ENCODE data around the gene IVD.

The IVD gene

GRCh38 chr15:40365624-40366456 is 39.8 kb upstream of the IVD start:
- H3K36me3 ChIP-seq (ENCODE audit: insufficient read depth, low read length): no peaks in the 10 kb centered on the region

GRCh38 chr15:40366457-40367370 is 38.9 kb upstream of the IVD start:
- Histone ChIP-seq H3K4me1 (ENCODE audit: control insufficient read depth, insufficient read depth, low read length) (peaks cover 17% of the 10 kb centered on the region), H3K4me3 (ENCODE audit: low read length) (no peak overlapping the region), H3K27me3 (ENCODE audit: control insufficient read depth, insufficient read depth, low read length) (peaks cover 14% of the 10 kb centered on the region), H3K9ac (ENCODE audit: low read depth, low read length) (no peak overlapping the region), H3K36me3 (ENCODE audit: insufficient read depth, low read length) (no peaks in the 10 kb centered on the region), H3K9me3 (replicated peaks; ENCODE audit: low read length) (no peaks in the 10 kb centered on the region), H3K4me2 (ENCODE audit: low read length) (peak overlapping the region; percentile 83)

More at GRCh38 chr15:40365624-40366456, 39.8 kb upstream of the IVD start:
- Histone ChIP-seq H3K27me3 (ENCODE audit: control insufficient read depth, insufficient read depth, low read length) (peaks cover 18% of the 10 kb centered on the region), H3K4me3 (ENCODE audit: low read length) (no peak overlapping the region), H3K4me2 (ENCODE audit: low read length) (no peak overlapping the region), H3K4me1 (ENCODE audit: control insufficient read depth, insufficient read depth, low read length) (peaks cover 17% of the 10 kb centered on the region), H3K9ac (ENCODE audit: low read depth, low read length) (no peak overlapping the region), H3K9me3 (replicated peaks; ENCODE audit: low read length) (no peaks in the 10 kb centered on the region)

- Histone ChIP-seq H3K36me3 (ENCODE audit: insufficient read depth, low read length) (no peaks in the 10 kb centered on the region), H3K4me2 (ENCODE audit: low read length) (peak overlapping the region; percentile 83), H3K27me3 (ENCODE audit: control insufficient read depth, insufficient read depth, low read length) (peaks cover 8% of the 10 kb centered on the region), H3K9me3 (replicated peaks; ENCODE audit: low read length) (no peaks in the 10 kb centered on the region), H3K9ac (ENCODE audit: low read depth, low read length) (no peak overlapping the region), H3K4me3 (ENCODE audit: low read length) (no peak overlapping the region), H3K4me1 (ENCODE audit: control insufficient read depth, insufficient read depth, low read length) (peaks cover 17% of the 10 kb centered on the region)
These were observed 38.3 kb upstream of the IVD start for GRCh38 chr15:40367371-40367685.

GRCh38 chr15:40367686-40368611 is 37.6 kb upstream of the IVD start:
- peak overlapping the region; percentile 83 for H3K4me2 ChIP-seq (ENCODE audit: low read length)
- H3K9me3 ChIP-seq (replicated peaks; ENCODE audit: low read length): no peaks in the 10 kb centered on the region
- H3K9ac ChIP-seq (ENCODE audit: low read depth, low read length): peak overlapping the region; percentile 54
- H3K27me3 ChIP-seq (ENCODE audit: control insufficient read depth, insufficient read depth, low read length): peaks cover 7% of the 10 kb centered on the region
- H3K4me3 ChIP-seq (ENCODE audit: low read length): peak overlapping the region; percentile 63
- peaks cover 17% of the 10 kb centered on the region for H3K4me1 ChIP-seq (ENCODE audit: control insufficient read depth, insufficient read depth, low read length)
- H3K36me3 ChIP-seq (ENCODE audit: insufficient read depth, low read length): no peaks in the 10 kb centered on the region

- Histone ChIP-seq H3K4me1 (ENCODE audit: control insufficient read depth, insufficient read depth, low read length) (peaks cover 17% of the 10 kb centered on the region), H3K36me3 (ENCODE audit: insufficient read depth, low read length) (no peaks in the 10 kb centered on the region), H3K9me3 (replicated peaks; ENCODE audit: low read length) (no peaks in the 10 kb centered on the region), H3K9ac (ENCODE audit: low read depth, low read length) (peak overlapping the region; percentile 54), H3K27me3 (ENCODE audit: control insufficient read depth, insufficient read depth, low read length) (peaks cover 7% of the 10 kb centered on the region), H3K4me2 (ENCODE audit: low read length) (no peak overlapping the region), H3K4me3 (ENCODE audit: low read length) (no peak overlapping the region)
These were observed 36.7 kb upstream of the IVD start for GRCh38 chr15:40368719-40369473.

GRCh38 chr15:40369474-40369869 is 36.1 kb upstream of the IVD start:
- Histone ChIP-seq H3K9ac (ENCODE audit: low read depth, low read length) (no peak overlapping the region), H3K9me3 (replicated peaks; ENCODE audit: low read length) (no peaks in the 10 kb centered on the region), H3K4me3 (ENCODE audit: low read length) (no peak overlapping the region), H3K27me3 (ENCODE audit: control insufficient read depth, insufficient read depth, low read length) (peaks cover 7% of the 10 kb centered on the region), H3K4me2 (ENCODE audit: low read length) (no peak overlapping the region), H3K4me1 (ENCODE audit: control insufficient read depth, insufficient read depth, low read length) (peaks cover 17% of the 10 kb centered on the region), H3K36me3 (ENCODE audit: insufficient read depth, low read length) (no peaks in the 10 kb centered on the region)

- Histone ChIP-seq H3K27me3 (ENCODE audit: control insufficient read depth, insufficient read depth, low read length) (peaks cover 7% of the 10 kb centered on the region), H3K36me3 (ENCODE audit: insufficient read depth, low read length) (no peaks in the 10 kb centered on the region), H3K4me3 (ENCODE audit: low read length) (no peak overlapping the region), H3K4me1 (ENCODE audit: control insufficient read depth, insufficient read depth, low read length) (peaks cover 17% of the 10 kb centered on the region), H3K4me2 (ENCODE audit: low read length) (no peak overlapping the region), H3K9ac (ENCODE audit: low read depth, low read length) (no peak overlapping the region), H3K9me3 (replicated peaks; ENCODE audit: low read length) (no peaks in the 10 kb centered on the region)
These were observed 35.6 kb upstream of the IVD start for GRCh38 chr15:40369971-40370370.

- H3K9me3 ChIP-seq (replicated peaks; ENCODE audit: low read length): no peaks in the 10 kb centered on the region
- peaks cover 4% of the 10 kb centered on the region for H3K27me3 ChIP-seq (ENCODE audit: control insufficient read depth, insufficient read depth, low read length)
- no peak overlapping the region for H3K9ac ChIP-seq (ENCODE audit: low read depth, low read length)
- H3K4me3 ChIP-seq (ENCODE audit: low read length): no peak overlapping the region
- H3K36me3 ChIP-seq (ENCODE audit: insufficient read depth, low read length): no peaks in the 10 kb centered on the region
- H3K4me1 ChIP-seq (ENCODE audit: control insufficient read depth, insufficient read depth, low read length): peaks cover 6% of the 10 kb centered on the region
- H3K4me2 ChIP-seq (ENCODE audit: low read length): no peak overlapping the region
These were observed 32.6 kb upstream of the IVD start for GRCh38 chr15:40372981-40373380.

GRCh38 chr15:40377606-40378005 is 28.0 kb upstream of the IVD start:
- H3K36me3 ChIP-seq (ENCODE audit: insufficient read depth, low read length): no peaks in the 10 kb centered on the region
- no peak overlapping the region for H3K9ac ChIP-seq (ENCODE audit: low read depth, low read length)
- no peak overlapping the region for H3K4me2 ChIP-seq (ENCODE audit: low read length)
- H3K9me3 ChIP-seq (replicated peaks; ENCODE audit: low read length): no peaks in the 10 kb centered on the region
- no peaks in the 10 kb centered on the region for H3K27me3 ChIP-seq (ENCODE audit: control insufficient read depth, insufficient read depth, low read length)
- H3K4me3 ChIP-seq (ENCODE audit: low read length): no peak overlapping the region
- H3K4me1 ChIP-seq (ENCODE audit: control insufficient read depth, insufficient read depth, low read length): peaks cover 21% of the 10 kb centered on the region

GRCh38 chr15:40379374-40379773 is 26.2 kb upstream of the IVD start:
- Histone ChIP-seq H3K36me3 (ENCODE audit: insufficient read depth, low read length) (no peaks in the 10 kb centered on the region), H3K4me1 (ENCODE audit: control insufficient read depth, insufficient read depth, low read length) (peaks cover 24% of the 10 kb centered on the region), H3K4me2 (ENCODE audit: low read length) (peak overlapping the region; percentile 64), H3K4me3 (ENCODE audit: low read length) (no peak overlapping the region), H3K9me3 (replicated peaks; ENCODE audit: low read length) (no peaks in the 10 kb centered on the region), H3K27me3 (ENCODE audit: control insufficient read depth, insufficient read depth, low read length) (no peaks in the 10 kb centered on the region), H3K9ac (ENCODE audit: low read depth, low read length) (peak overlapping the region; percentile 11)
